Measurements from ENCODE around the gene SORCS2. TPM values are rescaled to one million over a fixed set of nuclear protein-coding genes. Genes with fewer than 3 reads are reported as not detected.

The SORCS2 gene
- total RNA-seq, 1 donor from 2014 or later = 13.8 TPM

- Histone ChIP-seq H4K20me1 (ENCODE audit: insufficient read depth, low read length) (peaks cover 57% of the 10 kb centered on the region), H3K9me3 (ENCODE audit: insufficient read depth, low read depth, low read length) (no peaks in the 10 kb centered on the region), H3K36me3 (ENCODE audit: insufficient read depth, low read length) (no peaks in the 10 kb centered on the region), H3K4me3 (ENCODE audit: insufficient read depth, low read depth, low read length) (no peak overlapping the region), H2AFZ (ENCODE audit: low read depth, low read length) (no peak overlapping the region), H3K4me2 (ENCODE audit: low read length) (no peak overlapping the region), H3K9ac (ENCODE audit: low read length) (no peak overlapping the region), H3K79me2 (ENCODE audit: insufficient read depth, low read length) (no peaks in the 10 kb centered on the region), H3K27ac (ENCODE audit: low read depth, low read length) (no peak overlapping the region), H3K4me1 (ENCODE audit: insufficient read depth, low read length) (no peaks in the 10 kb centered on the region), H3K27me3 (ENCODE audit: insufficient read depth, low read length) (peaks cover 2% of the 10 kb centered on the region)
- DNase-seq (ENCODE audit: low read depth) (no peak), FAIRE-seq (no peak)
- Mint-ChIP-seq H3K9me3 (ENCODE audit: unreplicated experiment) (no peaks in the 10 kb centered on the region), H3K27ac (ENCODE audit: unreplicated experiment) (no peak overlapping the region), H3K36me3 (ENCODE audit: low read depth, unreplicated experiment) (peaks cover 7% of the 10 kb centered on the region), H3K4me3 (ENCODE audit: unreplicated experiment) (no peak overlapping the region), H3K27me3 (ENCODE audit: low read depth, unreplicated experiment) (peaks cover 40% of the 10 kb centered on the region), H3K4me1 (ENCODE audit: low read depth, unreplicated experiment) (peaks cover 11% of the 10 kb centered on the region)
- TF ChIP-seq CTCF (IDR thresholded peaks at IDR 0.05; ENCODE audit: insufficient read depth, low read depth, low read length) (no peak), EZH2 (IDR thresholded peaks at IDR 0.05; ENCODE audit: insufficient read depth, low read length) (no peak)
These were observed 117.5 kb downstream of the SORCS2 start for GRCh38 chr4:7309636-7310390.

GRCh38 chr4:7310451-7310850 is 118.1 kb downstream of the SORCS2 start:
- H3K27me3 Mint-ChIP-seq (ENCODE audit: low read depth, unreplicated experiment) = peaks cover 38% of the 10 kb centered on the region
- Histone ChIP-seq H3K4me1 (ENCODE audit: insufficient read depth, low read length) (no peaks in the 10 kb centered on the region), H3K9me3 (ENCODE audit: insufficient read depth, low read depth, low read length) (no peaks in the 10 kb centered on the region), H3K4me3 (ENCODE audit: insufficient read depth, low read depth, low read length) (no peak overlapping the region), H3K27me3 (ENCODE audit: insufficient read depth, low read length) (peaks cover 2% of the 10 kb centered on the region), H4K20me1 (ENCODE audit: insufficient read depth, low read length) (peaks cover 59% of the 10 kb centered on the region), H3K36me3 (ENCODE audit: insufficient read depth, low read length) (no peaks in the 10 kb centered on the region), H3K4me2 (ENCODE audit: low read length) (no peak overlapping the region), H3K79me2 (ENCODE audit: insufficient read depth, low read length) (no peaks in the 10 kb centered on the region), H3K27ac (ENCODE audit: low read depth, low read length) (no peak overlapping the region), H3K9ac (ENCODE audit: low read length) (no peak overlapping the region), H2AFZ (ENCODE audit: low read depth, low read length) (no peak overlapping the region)
- no peak overlapping the region for H3K4me3 Mint-ChIP-seq (ENCODE audit: unreplicated experiment)
- H3K9me3 Mint-ChIP-seq (ENCODE audit: unreplicated experiment) = no peaks in the 10 kb centered on the region
- no peak overlapping the region for H3K27ac Mint-ChIP-seq (ENCODE audit: unreplicated experiment)
- peaks cover 11% of the 10 kb centered on the region for H3K4me1 Mint-ChIP-seq (ENCODE audit: low read depth, unreplicated experiment)
- TF ChIP-seq CTCF (IDR thresholded peaks at IDR 0.05; ENCODE audit: insufficient read depth, low read depth, low read length) (no peak), EZH2 (IDR thresholded peaks at IDR 0.05; ENCODE audit: insufficient read depth, low read length) (no peak)
- FAIRE-seq (no peak), DNase-seq (ENCODE audit: low read depth) (no peak)
- H3K36me3 Mint-ChIP-seq (ENCODE audit: low read depth, unreplicated experiment) = peaks cover 7% of the 10 kb centered on the region

- H3K4me3 ChIP-seq (ENCODE audit: insufficient read depth, low read depth, low read length) = no peak overlapping the region
- H3K36me3 Mint-ChIP-seq (ENCODE audit: low read depth, unreplicated experiment) = peaks cover 12% of the 10 kb centered on the region
- no peak for TF ChIP-seq EZH2 (IDR thresholded peaks at IDR 0.05; ENCODE audit: insufficient read depth, low read length)
- TF ChIP-seq CTCF (IDR thresholded peaks at IDR 0.05; ENCODE audit: insufficient read depth, low read depth, low read length) = no peak
- peaks cover 60% of the 10 kb centered on the region for H4K20me1 ChIP-seq (ENCODE audit: insufficient read depth, low read length)
- no peak overlapping the region for H3K9ac ChIP-seq (ENCODE audit: low read length)
- H3K4me1 Mint-ChIP-seq (ENCODE audit: low read depth, unreplicated experiment) = peaks cover 11% of the 10 kb centered on the region
- H3K4me3 Mint-ChIP-seq (ENCODE audit: unreplicated experiment) = no peak overlapping the region
- H3K4me2 ChIP-seq (ENCODE audit: low read length) = no peak overlapping the region
- H3K36me3 ChIP-seq (ENCODE audit: insufficient read depth, low read length) = no peaks in the 10 kb centered on the region
- H3K9me3 Mint-ChIP-seq (ENCODE audit: unreplicated experiment) = peaks cover 5% of the 10 kb centered on the region
- H3K9me3 ChIP-seq (ENCODE audit: insufficient read depth, low read depth, low read length) = no peaks in the 10 kb centered on the region
- H3K27me3 Mint-ChIP-seq (ENCODE audit: low read depth, unreplicated experiment) = peaks cover 43% of the 10 kb centered on the region
- no peak for DNase-seq (ENCODE audit: low read depth)
- no peak for FAIRE-seq
- no peak overlapping the region for H3K27ac Mint-ChIP-seq (ENCODE audit: unreplicated experiment)
- H3K79me2 ChIP-seq (ENCODE audit: insufficient read depth, low read length) = no peaks in the 10 kb centered on the region
- H2AFZ ChIP-seq (ENCODE audit: low read depth, low read length) = no peak overlapping the region
- H3K27me3 ChIP-seq (ENCODE audit: insufficient read depth, low read length) = no peaks in the 10 kb centered on the region
- H3K4me1 ChIP-seq (ENCODE audit: insufficient read depth, low read length) = no peaks in the 10 kb centered on the region
- no peak overlapping the region for H3K27ac ChIP-seq (ENCODE audit: low read depth, low read length)
These were observed 118.9 kb downstream of the SORCS2 start for GRCh38 chr4:7311205-7311604.

All from astrocyte (in vitro differentiated cells and primary cell).